Tibial artery (tissue), 4 donors: Measurements from ENCODE around the gene ODC1.

Experiments
- DNase-seq, 2 donors: peaks; one replicate each; pipeline ENCODE4 v3.0.0-alpha.2; 2019
- H3K27ac ChIP-seq, 2 donors: fragments of 200-600 bp; sonication (generic) in 1 of 2; 1 replicate in 1 of 2; 2 replicates in 1 of 2; pipeline ENCODE4 v1.5.1; 2018 to 2019; ENCODE audit warnings: mild to moderate bottlenecking in 1 of 2
- H3K27me3 ChIP-seq, 2 donors: fragments of 200-600 bp; sonication (generic) in 1 of 2; one replicate each; pipeline versions ENCODE4 v1.5.1 to v1.6.0; 2016 to 2019
- H3K36me3 ChIP-seq, 3 donors: fragments of 200-600 bp; sonication (generic) in 2 of 3; one replicate each; pipeline ENCODE4 v1.5.1; 2016 to 2019; ENCODE audit warnings: mild to moderate bottlenecking in 2 of 3
- H3K4me1 ChIP-seq, 4 donors: fragments of 200-600 bp; sonication (generic) in 2 of 4; 1 replicate in 3 of 4; 2 replicates in 1 of 4; pipeline ENCODE4 v1.5.1; 2016 to 2019
- H3K4me3 ChIP-seq, 2 donors: fragments of 200-600 bp; sonication (generic) in 1 of 2; 1 replicate in 1 of 2; 2 replicates in 1 of 2; pipeline ENCODE4 v1.5.1; 2018 to 2019; ENCODE audit warnings: mild to moderate bottlenecking in 2 of 2
- H3K9me3 ChIP-seq, 3 donors: fragments of 200-600 bp; sonication (generic) in 1 of 3; one replicate each; pipeline ENCODE4 v1.5.1; 2016 to 2019
- intact Hi-C: fragments of 100-400 bp; cut with DNase I; formaldehyde crosslinking; loops from one replicate; pipeline ENCODE4 v1.15.0; 2023; ENCODE audit warnings: low total_unique reads
- TF ChIP-seq, protein P1 (sequence below), 2 experiments: fragments of 200-600 bp in 1 of 2; fragments of 450-650 bp in 1 of 2; IDR thresholded peaks; one replicate each; pipeline ENCODE4 v1.5.1; 2017 to 2019; ENCODE audit warnings: antibody characterized with exemption in 2 of 2, mild to moderate bottlenecking in 1 of 2, moderate library complexity in 1 of 2

The ODC1 gene

DNA sequence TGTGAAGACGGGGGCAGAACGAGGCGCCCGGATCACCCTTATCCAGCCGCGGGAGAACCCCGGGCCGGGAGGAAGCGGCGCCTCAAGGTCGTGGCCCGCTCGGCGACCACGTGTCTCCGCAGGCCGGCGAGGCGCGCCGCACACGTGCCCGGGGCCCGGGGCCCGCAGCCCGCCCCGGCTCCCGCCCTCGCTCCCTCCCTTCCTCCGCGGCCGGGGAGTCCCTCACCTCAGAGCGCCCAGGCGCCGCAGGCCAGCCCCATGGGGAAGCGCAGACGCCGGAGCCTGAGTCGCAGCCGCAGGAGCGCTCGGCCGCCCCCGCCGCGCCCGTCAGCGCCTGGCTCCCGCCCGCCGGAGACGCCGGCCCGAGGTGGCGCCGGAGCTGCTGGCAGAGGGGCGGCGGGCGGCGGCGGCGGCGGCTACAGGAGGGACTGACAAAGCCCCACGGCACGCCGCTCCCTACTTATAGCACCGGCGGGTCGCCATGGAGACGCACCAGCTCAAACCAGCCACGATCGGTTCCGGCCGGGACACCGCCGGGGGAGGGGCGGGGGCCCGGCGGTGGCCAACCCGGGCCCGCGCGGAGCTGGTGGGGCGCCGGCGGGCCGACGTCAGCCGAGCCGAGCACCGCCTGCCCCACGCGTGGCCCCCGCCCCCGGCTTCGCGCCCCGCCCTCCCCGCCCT is at the start of gene ODC1:
TSS of gene ODC1 (minus strand) at position 433 of the 681 bp plus-strand sequence. CDS start 3,295 bp downstream, outside the sequence.
- H3K4me1 ChIP-seq = peaks cover 0 to 48% (median 40%) of the 10 kb centered on the region in 4 donors

DNA sequence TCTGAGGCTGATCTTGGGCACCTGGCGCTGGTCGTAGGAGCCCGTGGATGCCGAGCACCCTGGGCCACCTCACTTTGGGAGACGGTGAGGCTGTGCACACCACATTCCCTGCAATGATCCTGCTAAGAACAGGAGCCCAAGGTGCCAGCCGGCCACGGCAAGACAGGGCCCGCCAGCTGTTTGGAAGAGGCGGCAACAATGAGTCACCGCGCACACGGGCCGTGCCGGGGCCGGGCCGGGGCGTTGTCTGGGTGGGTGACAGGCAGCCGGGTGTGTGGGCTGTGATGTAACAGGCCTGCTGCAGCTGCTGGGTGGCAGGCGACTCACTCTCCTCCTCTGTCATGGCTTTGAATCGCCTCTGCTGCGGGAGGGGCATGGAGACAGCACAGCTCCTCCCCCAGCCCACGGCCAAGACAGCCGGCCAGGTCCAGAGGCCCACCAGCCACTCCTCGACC is 49.7 kb upstream of the ODC1 start:
- no peak for DNase-seq
- Histone ChIP-seq H3K4me3 (no peak overlapping the region), H3K9me3 (no peaks in the 10 kb centered on the region), H3K4me1 (peaks cover 0 to 11% (median 0%) of the 10 kb centered on the region in 4 donors), H3K27ac (no peak overlapping the region), H3K36me3 (no peaks in the 10 kb centered on the region), H3K27me3 (peaks cover 0 to 51% of the 10 kb centered on the region in 2 donors)
- intact Hi-C loops = no loop called here
- TF ChIP-seq, protein P1, sequence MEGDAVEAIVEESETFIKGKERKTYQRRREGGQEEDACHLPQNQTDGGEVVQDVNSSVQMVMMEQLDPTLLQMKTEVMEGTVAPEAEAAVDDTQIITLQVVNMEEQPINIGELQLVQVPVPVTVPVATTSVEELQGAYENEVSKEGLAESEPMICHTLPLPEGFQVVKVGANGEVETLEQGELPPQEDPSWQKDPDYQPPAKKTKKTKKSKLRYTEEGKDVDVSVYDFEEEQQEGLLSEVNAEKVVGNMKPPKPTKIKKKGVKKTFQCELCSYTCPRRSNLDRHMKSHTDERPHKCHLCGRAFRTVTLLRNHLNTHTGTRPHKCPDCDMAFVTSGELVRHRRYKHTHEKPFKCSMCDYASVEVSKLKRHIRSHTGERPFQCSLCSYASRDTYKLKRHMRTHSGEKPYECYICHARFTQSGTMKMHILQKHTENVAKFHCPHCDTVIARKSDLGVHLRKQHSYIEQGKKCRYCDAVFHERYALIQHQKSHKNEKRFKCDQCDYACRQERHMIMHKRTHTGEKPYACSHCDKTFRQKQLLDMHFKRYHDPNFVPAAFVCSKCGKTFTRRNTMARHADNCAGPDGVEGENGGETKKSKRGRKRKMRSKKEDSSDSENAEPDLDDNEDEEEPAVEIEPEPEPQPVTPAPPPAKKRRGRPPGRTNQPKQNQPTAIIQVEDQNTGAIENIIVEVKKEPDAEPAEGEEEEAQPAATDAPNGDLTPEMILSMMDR (IDR thresholded peaks at IDR 0.05) = no peak

More for the DNA sequence above, at the start of gene ODC1:
- Histone ChIP-seq H3K27ac (peak within 1 kb of the TSS; percentile 89 to 97), H3K9me3 (no peaks in the 10 kb centered on the region), H3K27me3 (no peaks in the 10 kb centered on the region), H3K4me3 (peak within 1 kb of the TSS; percentile 75 to 78), H3K36me3 (peaks cover 16 to 19% (median 18%) of the 10 kb centered on the region in 3 donors)
- intact Hi-C loops = loop anchor here (10.0 kb wide), 1 partner anchor 707 kb away; the partner anchor contains the start of gene SLC66A3
- peak; percentile 96 to 97 for DNase-seq
- TF ChIP-seq, protein P1 (IDR thresholded peaks at IDR 0.05) = no peak

DNA sequence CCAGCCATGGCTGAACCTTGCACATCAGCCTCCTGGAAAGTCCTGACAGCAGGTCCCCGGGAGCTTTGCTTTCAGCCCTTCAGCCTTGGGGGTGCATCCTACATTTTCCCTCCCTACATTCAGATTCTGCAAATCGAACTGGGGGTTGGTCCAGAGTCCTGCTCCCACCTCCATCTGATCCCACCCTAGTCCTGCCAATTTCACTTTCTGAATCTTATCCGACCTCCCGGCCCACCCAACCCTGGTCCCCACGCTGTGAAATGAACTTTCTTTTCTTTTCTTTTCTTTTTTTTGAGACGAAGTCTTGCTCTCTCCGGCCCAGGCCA is 47.8 kb upstream of the ODC1 start:
- Histone ChIP-seq H3K27me3 (peaks cover 0 to 52% of the 10 kb centered on the region in 2 donors), H3K4me3 (no peak overlapping the region), H3K36me3 (no peaks in the 10 kb centered on the region), H3K27ac (no peak overlapping the region), H3K9me3 (no peaks in the 10 kb centered on the region), H3K4me1 (peaks cover 0 to 11% (median 0%) of the 10 kb centered on the region in 4 donors)
- DNase-seq = no peak
- intact Hi-C loops = no loop called here
- TF ChIP-seq, protein P1 (IDR thresholded peaks at IDR 0.05) = no peak

DNA sequence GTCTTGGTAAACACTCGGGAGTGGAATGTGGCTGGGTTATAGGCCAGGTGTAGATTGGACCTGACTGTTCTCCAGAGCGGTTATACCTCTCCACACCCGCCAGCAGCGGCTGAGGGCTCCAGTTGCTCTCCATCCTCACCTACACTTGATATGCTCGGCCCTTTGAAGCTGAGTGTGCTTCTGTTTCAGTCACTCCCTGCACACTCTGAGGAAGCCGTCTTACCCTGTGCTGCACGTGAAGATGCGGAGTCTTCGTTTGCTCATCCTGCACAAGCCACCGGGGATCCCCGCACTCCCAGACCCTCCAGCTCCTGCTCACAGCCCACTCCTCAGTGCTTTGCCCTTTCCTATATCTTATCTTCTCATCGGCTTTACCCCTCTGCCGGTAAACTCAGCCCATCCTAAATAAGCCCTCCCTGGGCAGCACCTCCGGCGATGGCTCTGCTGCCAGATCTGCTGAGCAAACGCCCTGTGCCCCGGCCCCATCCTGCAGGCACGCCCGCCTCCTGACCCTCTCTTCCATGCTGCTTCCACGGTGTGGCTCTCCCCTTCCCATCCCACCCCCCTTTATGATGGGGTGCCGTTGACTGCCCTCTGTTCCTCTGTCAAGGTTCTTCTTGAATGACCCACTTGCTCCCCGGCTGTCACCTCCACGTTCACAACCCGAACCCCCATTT is 47.3 kb upstream of the ODC1 start:
- DNase-seq = no peak
- Histone ChIP-seq H3K9me3 (no peaks in the 10 kb centered on the region), H3K27me3 (peaks cover 0 to 54% of the 10 kb centered on the region in 2 donors), H3K27ac (no peak overlapping the region), H3K36me3 (no peaks in the 10 kb centered on the region), H3K4me1 (peaks cover 0 to 11% (median 0%) of the 10 kb centered on the region in 4 donors), H3K4me3 (no peak overlapping the region)
- TF ChIP-seq, protein P1 (IDR thresholded peaks at IDR 0.05) = no peak
- intact Hi-C loops = no loop called here

DNA sequence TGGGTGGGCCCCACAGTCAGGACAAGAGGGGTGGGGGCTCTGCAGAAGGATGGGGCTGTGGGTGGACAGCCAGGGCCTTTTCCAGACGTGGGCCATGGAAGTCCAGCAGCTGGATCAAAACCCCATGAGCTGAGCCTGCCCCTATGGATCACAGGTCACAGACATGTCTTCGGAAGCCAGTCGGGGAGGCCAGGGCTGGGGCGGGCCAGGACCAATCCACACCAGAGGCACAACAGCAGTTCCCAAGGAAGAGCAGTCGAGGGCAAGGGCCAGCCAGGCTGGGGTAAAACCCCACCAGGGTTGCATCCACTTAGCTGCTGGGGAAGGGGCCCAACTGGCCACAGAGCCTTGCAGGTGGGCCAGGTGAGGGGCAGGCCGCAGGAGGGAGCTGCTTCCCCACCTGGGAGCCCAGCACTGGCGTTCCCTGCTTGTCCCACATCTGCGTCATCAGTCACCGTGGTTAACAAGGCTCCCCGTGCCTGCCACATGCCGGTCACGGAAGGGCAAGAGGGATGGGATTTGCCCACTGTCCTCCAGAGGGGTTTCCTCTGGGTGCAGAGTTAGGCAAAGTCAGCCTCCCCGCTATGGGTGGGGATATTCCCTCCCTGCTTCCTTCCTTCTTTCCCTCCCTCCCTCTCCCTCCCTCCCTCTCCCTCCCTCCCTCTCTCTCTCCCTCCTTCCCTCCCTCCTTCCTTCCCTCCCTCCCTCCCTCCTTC is 46.4 kb upstream of the ODC1 start:
- peaks cover 0 to 11% (median 0%) of the 10 kb centered on the region in 4 donors for H3K4me1 ChIP-seq
- H3K27me3 ChIP-seq = peaks cover 0 to 53% of the 10 kb centered on the region in 2 donors
- TF ChIP-seq, protein P1 (IDR thresholded peaks at IDR 0.05) = no peak
- H3K27ac ChIP-seq = no peak overlapping the region
- no peak overlapping the region for H3K4me3 ChIP-seq
- H3K36me3 ChIP-seq = no peaks in the 10 kb centered on the region
- H3K9me3 ChIP-seq = no peaks in the 10 kb centered on the region
- intact Hi-C loops = no loop called here
- no peak for DNase-seq
